Measurements from ENCODE around the gene ABCD2. TPM values are rescaled to one million over a fixed set of nuclear protein-coding genes. Genes with fewer than 3 reads are reported as not detected.
A peak's percentile ranks its signal among the peaks of the same experiment; 100 is the strongest.

Gene ABCD2
- total and polyA plus RNA-seq, 9 of the 15 experiments (the other 6 are each of a cell fraction or from before 2014, with no cell fraction given), result 0.01 to 0.08 (median 0.04) TPM; not detected in 3

DNA sequence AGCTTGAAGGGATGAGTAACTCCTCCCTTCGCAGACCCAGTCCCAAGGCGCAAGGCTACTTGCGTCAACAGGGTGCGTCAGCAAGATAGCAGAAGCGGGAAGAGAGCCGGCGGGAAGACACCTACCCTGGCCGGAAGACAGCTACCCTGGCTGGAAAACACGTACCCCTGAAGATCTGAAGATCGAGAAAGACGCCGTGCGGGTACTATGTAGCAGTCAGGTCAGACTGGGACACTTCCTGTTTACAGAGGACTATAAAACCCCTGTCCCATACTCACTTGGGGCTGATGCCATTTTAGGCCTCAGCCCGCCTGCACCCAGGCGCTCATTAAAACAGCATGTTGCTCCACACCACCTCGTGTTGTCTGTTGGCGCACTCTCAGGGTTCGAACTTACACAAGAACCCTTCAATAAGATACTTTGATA lies 80.9 kb downstream of the ABCD2 start (continued):
- TF ChIP-seq, protein P1, sequence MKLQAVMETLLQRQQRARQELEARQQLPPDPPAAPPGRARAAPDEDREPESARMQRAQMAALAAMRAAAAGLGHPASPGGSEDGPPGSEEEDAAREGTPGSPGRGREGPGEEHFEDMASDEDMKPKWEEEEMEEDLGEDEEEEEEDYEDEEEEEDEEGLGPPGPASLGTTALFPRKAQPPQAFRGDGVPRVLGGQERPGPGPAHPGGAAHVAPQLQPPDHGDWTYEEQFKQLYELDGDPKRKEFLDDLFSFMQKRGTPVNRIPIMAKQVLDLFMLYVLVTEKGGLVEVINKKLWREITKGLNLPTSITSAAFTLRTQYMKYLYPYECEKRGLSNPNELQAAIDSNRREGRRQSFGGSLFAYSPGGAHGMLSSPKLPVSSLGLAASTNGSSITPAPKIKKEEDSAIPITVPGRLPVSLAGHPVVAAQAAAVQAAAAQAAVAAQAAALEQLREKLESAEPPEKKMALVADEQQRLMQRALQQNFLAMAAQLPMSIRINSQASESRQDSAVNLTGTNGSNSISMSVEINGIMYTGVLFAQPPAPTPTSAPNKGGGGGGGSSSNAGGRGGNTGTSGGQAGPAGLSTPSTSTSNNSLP (IDR thresholded peaks at IDR 0.05; ENCODE audit: borderline replicate concordance, low read depth, low read length), result no peak
- no peak for TF ChIP-seq FOXM1 (IDR thresholded peaks at IDR 0.05; ENCODE audit: low read depth)
- no peak for TF ChIP-seq FOXM1 (CRISPR knock-in tag; IDR thresholded peaks at IDR 0.05; ENCODE audit: low read depth)
- no peak for TF ChIP-seq NR4A1 (CRISPR knock-in tag; IDR thresholded peaks at IDR 0.05)
- TF ChIP-seq NR4A1 (tag; IDR thresholded peaks at IDR 0.05), result 0 out of 2 replicates have a peak, but pooled peaks have one; percentile 41
- TF ChIP-seq EHMT2 (IDR thresholded peaks at IDR 0.05), result peak; percentile 47; the same call in 1 of the 2 replicates
- TF ChIP-seq E2F3 (CRISPR knock-in tag; IDR thresholded peaks at IDR 0.05), result peak; percentile 68; the same call in 1 of the 2 replicates
- no peak for TF ChIP-seq SREBF2 (CRISPR knock-in tag; IDR thresholded peaks at IDR 0.05)
- TF ChIP-seq MYC (IDR thresholded peaks at IDR 0.05; ENCODE audit: low read depth, low read length), result peak; percentile 50
- peak; percentile 41; the same call in 1 of the 2 replicates for TF ChIP-seq MYC (CRISPR knock-in tag; IDR thresholded peaks at IDR 0.05; ENCODE audit: borderline replicate concordance, low read depth)
- TF ChIP-seq NFE2 (IDR thresholded peaks at IDR 0.05; ENCODE audit: low read depth), result peak; percentile 49
- TF ChIP-seq TBL1XR1 (IDR thresholded peaks at IDR 0.05; ENCODE audit: low read length in 2 of 2), result peak in 1 of 2 experiments; percentile 34; a peak in 1 of 4 replicates
- no peak for TF ChIP-seq GTF2A2 (tag; IDR thresholded peaks at IDR 0.05)
- TF ChIP-seq TARDBP (IDR thresholded peaks at IDR 0.05), result no peak
- TF ChIP-seq, protein P2, sequence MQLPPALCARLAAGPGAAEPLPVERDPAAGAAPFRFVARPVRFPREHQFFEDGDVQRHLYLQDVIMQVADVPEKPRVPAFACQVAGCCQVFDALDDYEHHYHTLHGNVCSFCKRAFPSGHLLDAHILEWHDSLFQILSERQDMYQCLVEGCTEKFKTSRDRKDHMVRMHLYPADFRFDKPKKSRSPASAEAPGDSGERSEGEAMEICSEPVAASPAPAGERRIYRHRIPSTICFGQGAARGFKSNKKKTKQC (CRISPR knock-in tag; IDR thresholded peaks at IDR 0.05), result peak; percentile 60; the same call in 1 of the 2 replicates
- TF ChIP-seq POLR2AphosphoS5 (IDR thresholded peaks at IDR 0.05; ENCODE audit: control insufficient read depth, insufficient read depth, low read depth, low read length), result peak; percentile 47; the same call in 1 of the 2 replicates
- TF ChIP-seq SETDB1 (IDR thresholded peaks at IDR 0.05; ENCODE audit: low read length), result no peak
- peak in 1 of 3 experiments; percentile 19 for TF ChIP-seq YY1 (IDR thresholded peaks at IDR 0.05; ENCODE audit: borderline replicate concordance in 1 of 3, control insufficient read depth in 1 of 3, extremely low read depth in 1 of 3, insufficient read depth in 3 of 3, insufficient read length in 1 of 3, insufficient replicate concordance in 2 of 3, low read depth in 1 of 3, low read length in 2 of 3)
- no peak for TF ChIP-seq DDX20 (tag; IDR thresholded peaks at IDR 0.05; ENCODE audit: low read depth)
- TF ChIP-seq, protein P3, sequence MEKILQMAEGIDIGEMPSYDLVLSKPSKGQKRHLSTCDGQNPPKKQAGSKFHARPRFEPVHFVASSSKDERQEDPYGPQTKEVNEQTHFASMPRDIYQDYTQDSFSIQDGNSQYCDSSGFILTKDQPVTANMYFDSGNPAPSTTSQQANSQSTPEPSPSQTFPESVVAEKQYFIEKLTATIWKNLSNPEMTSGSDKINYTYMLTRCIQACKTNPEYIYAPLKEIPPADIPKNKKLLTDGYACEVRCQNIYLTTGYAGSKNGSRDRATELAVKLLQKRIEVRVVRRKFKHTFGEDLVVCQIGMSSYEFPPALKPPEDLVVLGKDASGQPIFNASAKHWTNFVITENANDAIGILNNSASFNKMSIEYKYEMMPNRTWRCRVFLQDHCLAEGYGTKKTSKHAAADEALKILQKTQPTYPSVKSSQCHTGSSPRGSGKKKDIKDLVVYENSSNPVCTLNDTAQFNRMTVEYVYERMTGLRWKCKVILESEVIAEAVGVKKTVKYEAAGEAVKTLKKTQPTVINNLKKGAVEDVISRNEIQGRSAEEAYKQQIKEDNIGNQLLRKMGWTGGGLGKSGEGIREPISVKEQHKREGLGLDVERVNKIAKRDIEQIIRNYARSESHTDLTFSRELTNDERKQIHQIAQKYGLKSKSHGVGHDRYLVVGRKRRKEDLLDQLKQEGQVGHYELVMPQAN (IDR thresholded peaks at IDR 0.05; ENCODE audit: borderline replicate concordance), result no peak
- no peak for TF ChIP-seq PRPF4 (IDR thresholded peaks at IDR 0.05; ENCODE audit: insufficient read depth, low read depth, low read length, poor library complexity, severe bottlenecking)
- TF ChIP-seq, protein P4, sequence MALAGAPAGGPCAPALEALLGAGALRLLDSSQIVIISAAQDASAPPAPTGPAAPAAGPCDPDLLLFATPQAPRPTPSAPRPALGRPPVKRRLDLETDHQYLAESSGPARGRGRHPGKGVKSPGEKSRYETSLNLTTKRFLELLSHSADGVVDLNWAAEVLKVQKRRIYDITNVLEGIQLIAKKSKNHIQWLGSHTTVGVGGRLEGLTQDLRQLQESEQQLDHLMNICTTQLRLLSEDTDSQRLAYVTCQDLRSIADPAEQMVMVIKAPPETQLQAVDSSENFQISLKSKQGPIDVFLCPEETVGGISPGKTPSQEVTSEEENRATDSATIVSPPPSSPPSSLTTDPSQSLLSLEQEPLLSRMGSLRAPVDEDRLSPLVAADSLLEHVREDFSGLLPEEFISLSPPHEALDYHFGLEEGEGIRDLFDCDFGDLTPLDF (CRISPR knock-in tag; IDR thresholded peaks at IDR 0.05), result peak; percentile 35; the same call in 1 of the 2 replicates
- no peak for TF ChIP-seq RBM25 (IDR thresholded peaks at IDR 0.05; ENCODE audit: low read depth, low read length, severe bottlenecking)
